ENCODE data around the gene MEN1. TPM values are rescaled to one million over a fixed set of nuclear protein-coding genes. Genes with fewer than 3 reads are reported as not detected.

MEN1 gene
- total RNA-seq, 1 experiment from 2014 or later: 29.2 TPM

DNA sequence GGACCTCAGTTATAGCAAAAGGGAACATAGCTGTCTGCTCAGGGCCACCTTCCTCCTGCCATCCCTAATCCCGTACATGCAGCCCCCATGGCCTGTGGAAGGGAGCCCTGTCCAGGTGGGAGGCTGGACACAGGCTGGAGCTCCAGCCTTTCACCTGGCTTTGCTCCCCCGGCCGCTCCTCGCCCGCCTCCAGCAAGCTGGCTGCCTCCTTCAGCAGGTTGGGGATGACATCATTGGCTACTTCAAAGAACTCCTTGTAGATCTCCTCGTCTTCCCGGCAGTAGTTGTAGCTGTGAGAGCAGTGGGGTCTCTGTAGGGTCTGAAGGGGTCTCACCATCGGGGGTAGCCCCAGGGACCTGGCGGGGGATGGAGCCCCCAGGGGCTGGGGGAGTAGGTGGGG is 4.9 kb downstream of the MEN1 start:
- POLR2A ChIA-PET: no interaction called here
- no peak for TF ChIP-seq CTCF (IDR thresholded peaks at IDR 0.05; ENCODE audit: unreplicated experiment)
- intact Hi-C loops (cut with micrococcal nuclease): no loop called here
- H3K36me3 Mint-ChIP-seq (ENCODE audit: insufficient read depth, unreplicated experiment): peaks cover 25% of the 10 kb centered on the region
- CTCF ChIA-PET: no interaction called here
- no peaks in the 10 kb centered on the region for H3K9me3 Mint-ChIP-seq (ENCODE audit: unreplicated experiment)
- no TSS peak for BruUV-seq (replicated peaks)
- no peak overlapping the region for H3K27ac Mint-ChIP-seq (ENCODE audit: low read depth, unreplicated experiment)
- H3K27me3 Mint-ChIP-seq (ENCODE audit: insufficient read depth, unreplicated experiment): no peaks in the 10 kb centered on the region
- DNase-seq (ENCODE audit: unreplicated experiment): no peak
- peaks cover 14% of the 10 kb centered on the region for H3K4me1 Mint-ChIP-seq (ENCODE audit: insufficient read depth, unreplicated experiment)
- H3K4me3 Mint-ChIP-seq (ENCODE audit: unreplicated experiment): no peak overlapping the region

DNA sequence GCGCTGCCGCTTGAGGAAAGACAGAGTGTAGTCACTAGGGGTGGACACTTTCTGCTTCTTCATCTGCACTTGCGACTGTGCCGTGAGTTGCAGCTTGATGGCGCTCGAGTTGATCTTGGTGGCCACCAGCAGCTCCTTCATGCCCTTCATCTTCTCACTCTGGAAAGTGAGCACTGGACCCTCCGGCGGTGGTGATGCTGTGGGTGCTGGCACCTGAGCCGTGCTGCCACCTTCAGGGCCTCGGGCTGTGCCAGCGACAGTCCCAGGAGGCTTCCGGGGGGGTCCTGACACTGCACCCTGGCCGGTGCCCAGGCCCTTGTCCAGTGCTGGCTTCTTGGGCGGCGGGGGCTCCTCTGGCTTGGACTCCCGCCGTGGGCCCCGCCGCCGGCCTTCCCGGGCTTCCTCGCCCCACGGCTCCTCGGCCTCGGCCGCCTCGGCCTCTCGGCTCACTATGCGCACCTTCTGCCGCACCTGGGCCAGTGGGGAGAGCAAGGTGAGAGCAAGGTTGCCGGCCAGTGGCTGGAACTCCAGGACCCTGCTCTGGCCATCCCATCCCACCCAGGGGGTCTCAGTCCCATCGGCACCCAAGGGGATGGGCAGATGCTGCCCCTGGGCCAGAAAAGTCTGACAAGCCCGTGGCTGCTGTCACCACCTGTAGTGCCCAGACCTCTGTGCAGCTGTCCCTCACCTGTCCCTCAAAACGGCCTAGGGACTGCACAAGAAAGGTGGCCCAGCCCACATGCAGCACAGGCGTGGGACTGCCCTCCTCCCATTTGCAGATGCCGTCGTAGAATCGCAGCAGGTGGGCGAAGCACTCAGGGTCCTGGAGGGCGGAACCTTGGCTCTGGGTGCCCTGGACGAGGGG is 5.8 kb downstream of the MEN1 start:
- peaks cover 13% of the 10 kb centered on the region for H3K4me1 Mint-ChIP-seq (ENCODE audit: insufficient read depth, unreplicated experiment)
- peak overlapping the region; percentile 88 for H3K4me3 Mint-ChIP-seq (ENCODE audit: unreplicated experiment)
- no peaks in the 10 kb centered on the region for H3K9me3 Mint-ChIP-seq (ENCODE audit: unreplicated experiment)
- intact Hi-C loops (cut with micrococcal nuclease): no loop called here
- ChIA-PET POLR2A (interaction anchor here (0.7 to 2.4 kb wide), 9 partner anchors 10 to 81 kb away, joined by 3 to 9 read pairs (median 5); partner anchors contain the start of gene SF1), CTCF (interaction anchor here (0.7 to 1.5 kb wide), 4 partner anchors 37 to 202 kb away, joined by 3 to 7 read pairs (median 4); no protein-coding TSS in a partner anchor)
- H3K27ac Mint-ChIP-seq (ENCODE audit: low read depth, unreplicated experiment): peak overlapping the region; percentile 81
- H3K27me3 Mint-ChIP-seq (ENCODE audit: insufficient read depth, unreplicated experiment): no peaks in the 10 kb centered on the region
- TF ChIP-seq CTCF (IDR thresholded peaks at IDR 0.05; ENCODE audit: unreplicated experiment): no peak
- DNase-seq (ENCODE audit: unreplicated experiment): no peak
- H3K36me3 Mint-ChIP-seq (ENCODE audit: insufficient read depth, unreplicated experiment): peaks cover 25% of the 10 kb centered on the region
- BruUV-seq (replicated peaks): no TSS peak

- Mint-ChIP-seq H3K27me3 (ENCODE audit: insufficient read depth, unreplicated experiment) (no peaks in the 10 kb centered on the region), H3K27ac (ENCODE audit: low read depth, unreplicated experiment) (peak overlapping the region; percentile 81), H3K36me3 (ENCODE audit: insufficient read depth, unreplicated experiment) (peaks cover 25% of the 10 kb centered on the region), H3K4me3 (ENCODE audit: unreplicated experiment) (peak overlapping the region; percentile 88), H3K4me1 (ENCODE audit: insufficient read depth, unreplicated experiment) (peaks cover 10% of the 10 kb centered on the region), H3K9me3 (ENCODE audit: unreplicated experiment) (no peaks in the 10 kb centered on the region)
- intact Hi-C loops (cut with micrococcal nuclease): loop anchor here (2.0 kb wide), 1 partner anchor 41 kb away; the partner anchor contains the start of gene CDC42BPG
- POLR2A ChIA-PET: interaction anchor here (0.7 to 2.4 kb wide), 9 partner anchors 10 to 81 kb away, joined by 3 to 9 read pairs (median 5); partner anchors contain the start of gene SF1
- no peak for TF ChIP-seq CTCF (IDR thresholded peaks at IDR 0.05; ENCODE audit: unreplicated experiment)
- CTCF ChIA-PET: interaction anchor here (0.5 to 1.5 kb wide), 6 partner anchors 22 to 203 kb away, joined by 3 to 7 read pairs (median 4); no protein-coding TSS in a partner anchor
- DNase-seq (ENCODE audit: unreplicated experiment): no peak
- TSS peak; percentile 61 for BruUV-seq (replicated peaks)
Measured at GRCh38 chr11:64803846-64804345, 6.5 kb downstream of the MEN1 start.
